ENCODE measurements around the gene TMEM17. TPM values are rescaled to one million over a fixed set of nuclear protein-coding genes. Genes with fewer than 3 reads are reported as not detected.

TMEM17 gene
- total and polyA plus RNA-seq, 2 of the 13 experiments (the other 11 are each of a cell fraction or from before 2014, with no cell fraction given) = 0.22 to 0.50 TPM

GRCh38 chr2:62526531-62527381 is 20.8 kb upstream of the TMEM17 start (continued):
- peak; percentile 96 for TF ChIP-seq ZSCAN9 (CRISPR knock-in tag; IDR thresholded peaks at IDR 0.05; ENCODE audit: borderline replicate concordance)
- TF ChIP-seq, protein P1, sequence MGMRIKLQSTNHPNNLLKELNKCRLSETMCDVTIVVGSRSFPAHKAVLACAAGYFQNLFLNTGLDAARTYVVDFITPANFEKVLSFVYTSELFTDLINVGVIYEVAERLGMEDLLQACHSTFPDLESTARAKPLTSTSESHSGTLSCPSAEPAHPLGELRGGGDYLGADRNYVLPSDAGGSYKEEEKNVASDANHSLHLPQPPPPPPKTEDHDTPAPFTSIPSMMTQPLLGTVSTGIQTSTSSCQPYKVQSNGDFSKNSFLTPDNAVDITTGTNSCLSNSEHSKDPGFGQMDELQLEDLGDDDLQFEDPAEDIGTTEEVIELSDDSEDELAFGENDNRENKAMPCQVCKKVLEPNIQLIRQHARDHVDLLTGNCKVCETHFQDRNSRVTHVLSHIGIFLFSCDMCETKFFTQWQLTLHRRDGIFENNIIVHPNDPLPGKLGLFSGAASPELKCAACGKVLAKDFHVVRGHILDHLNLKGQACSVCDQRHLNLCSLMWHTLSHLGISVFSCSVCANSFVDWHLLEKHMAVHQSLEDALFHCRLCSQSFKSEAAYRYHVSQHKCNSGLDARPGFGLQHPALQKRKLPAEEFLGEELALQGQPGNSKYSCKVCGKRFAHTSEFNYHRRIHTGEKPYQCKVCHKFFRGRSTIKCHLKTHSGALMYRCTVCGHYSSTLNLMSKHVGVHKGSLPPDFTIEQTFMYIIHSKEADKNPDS (CRISPR knock-in tag; IDR thresholded peaks at IDR 0.05) = peak; percentile 96
- peak; percentile 39; the same call in 1 of the 2 replicates for TF ChIP-seq HIVEP1 (CRISPR knock-in tag; IDR thresholded peaks at IDR 0.05)
- TF ChIP-seq, protein P2, sequence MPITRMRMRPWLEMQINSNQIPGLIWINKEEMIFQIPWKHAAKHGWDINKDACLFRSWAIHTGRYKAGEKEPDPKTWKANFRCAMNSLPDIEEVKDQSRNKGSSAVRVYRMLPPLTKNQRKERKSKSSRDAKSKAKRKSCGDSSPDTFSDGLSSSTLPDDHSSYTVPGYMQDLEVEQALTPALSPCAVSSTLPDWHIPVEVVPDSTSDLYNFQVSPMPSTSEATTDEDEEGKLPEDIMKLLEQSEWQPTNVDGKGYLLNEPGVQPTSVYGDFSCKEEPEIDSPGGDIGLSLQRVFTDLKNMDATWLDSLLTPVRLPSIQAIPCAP (CRISPR knock-in tag; IDR thresholded peaks at IDR 0.05; ENCODE audit: low read depth) = no peak
- peak; percentile 70; the same call in 1 of the 2 replicates for TF ChIP-seq ZNF337 (CRISPR knock-in tag; IDR thresholded peaks at IDR 0.05; ENCODE audit: borderline replicate concordance, low read depth)
- TF ChIP-seq MATR3 (CRISPR knock-in tag; IDR thresholded peaks at IDR 0.05) = no peak
- TF ChIP-seq, protein P3, sequence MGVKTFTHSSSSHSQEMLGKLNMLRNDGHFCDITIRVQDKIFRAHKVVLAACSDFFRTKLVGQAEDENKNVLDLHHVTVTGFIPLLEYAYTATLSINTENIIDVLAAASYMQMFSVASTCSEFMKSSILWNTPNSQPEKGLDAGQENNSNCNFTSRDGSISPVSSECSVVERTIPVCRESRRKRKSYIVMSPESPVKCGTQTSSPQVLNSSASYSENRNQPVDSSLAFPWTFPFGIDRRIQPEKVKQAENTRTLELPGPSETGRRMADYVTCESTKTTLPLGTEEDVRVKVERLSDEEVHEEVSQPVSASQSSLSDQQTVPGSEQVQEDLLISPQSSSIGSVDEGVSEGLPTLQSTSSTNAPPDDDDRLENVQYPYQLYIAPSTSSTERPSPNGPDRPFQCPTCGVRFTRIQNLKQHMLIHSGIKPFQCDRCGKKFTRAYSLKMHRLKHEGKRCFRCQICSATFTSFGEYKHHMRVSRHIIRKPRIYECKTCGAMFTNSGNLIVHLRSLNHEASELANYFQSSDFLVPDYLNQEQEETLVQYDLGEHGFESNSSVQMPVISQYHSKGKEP (CRISPR knock-in tag; IDR thresholded peaks at IDR 0.05) = 0 out of 2 replicates have a peak, but pooled peaks have one; percentile 61
- peak; percentile 69 for TF ChIP-seq PRDM10 (CRISPR knock-in tag; IDR thresholded peaks at IDR 0.05; ENCODE audit: low read depth)
- peak; percentile 82 for TF ChIP-seq TGIF2 (CRISPR knock-in tag; IDR thresholded peaks at IDR 0.05)
- TF ChIP-seq ZNF572 (CRISPR knock-in tag; IDR thresholded peaks at IDR 0.05) = no peak
- TF ChIP-seq SOX5 (CRISPR knock-in tag; IDR thresholded peaks at IDR 0.05; ENCODE audit: borderline replicate concordance) = peak; percentile 98
- 0 out of 2 replicates have a peak, but pooled peaks have one; percentile 48 for TF ChIP-seq KLF9 (CRISPR knock-in tag; IDR thresholded peaks at IDR 0.05; ENCODE audit: low read depth)
- TF ChIP-seq POLR2AphosphoS5 (IDR thresholded peaks at IDR 0.05; ENCODE audit: low read depth, low read length) = peak; percentile 56
- 0 out of 2 replicates have a peak, but pooled peaks have one; percentile 70 for TF ChIP-seq NR0B2 (CRISPR knock-in tag; IDR thresholded peaks at IDR 0.05)
